Natural killer cell treated with Interleukin-12 subunit alpha and Interleukin-12 subunit beta and Interleukin-15 and Interleukin-18, amount 100 ng/mL, for 72 hours (primary cell): ENCODE measurements around the gene GRIP1. TPM values are rescaled to one million over a fixed set of nuclear protein-coding genes. Genes with fewer than 3 reads are reported as not detected.

Experiments
- ATAC-seq, 2 donors: fragments of 150-1000 bp; cut with Tn5 transposase in 1 of 2; sonication (Bioruptor Pico), chemical (Tn5 transposase) in 1 of 2; 2 replicates each; pipeline ENCODE4 v1.10.0; 2021
- DNase-seq: peaks from one replicate; pipeline ENCODE4 v3.0.0; 2022; ENCODE audit warnings: low spot score
- H3K27ac Mint-ChIP-seq, 2 donors: 1 replicate in 1 of 2; 2 replicates in 1 of 2; pipeline ENCODE4 v1.8.0; 2022; ENCODE audit warnings: mixed read lengths in 2 of 2, mild to moderate bottlenecking in 1 of 2, moderate library complexity in 1 of 2
- H3K27me3 Mint-ChIP-seq, 2 donors: 1 replicate in 1 of 2; 2 replicates in 1 of 2; pipeline ENCODE4 v1.8.0; 2022; ENCODE audit warnings: mixed read lengths in 2 of 2
- H3K36me3 Mint-ChIP-seq: one replicate; pipeline ENCODE4 v1.8.0; 2022; ENCODE audit warnings: mixed read lengths
- H3K4me1 Mint-ChIP-seq, 2 donors: 1 replicate in 1 of 2; 2 replicates in 1 of 2; pipeline ENCODE4 v1.8.0; 2022; ENCODE audit warnings: low read depth in 2 of 2, mixed read lengths in 2 of 2, mild to moderate bottlenecking in 1 of 2
- H3K4me3 Mint-ChIP-seq: one replicate; pipeline ENCODE4 v1.8.0; 2022; ENCODE audit warnings: mixed read lengths
- H3K9me3 Mint-ChIP-seq: 2 replicates; pipeline ENCODE4 v1.8.0; 2022; ENCODE audit warnings: mixed read lengths
- total RNA-seq, 2 donors: library from RNA; stranded (reverse); gene quantifications; one replicate each; pipeline ENCODE4 v1.2.3, GENCODE V29; 2022

Gene GRIP1
- 1 to 10 TPM in 1 of 2 donors, not detected in 1; 3.2 TPM for total RNA-seq

DNA sequence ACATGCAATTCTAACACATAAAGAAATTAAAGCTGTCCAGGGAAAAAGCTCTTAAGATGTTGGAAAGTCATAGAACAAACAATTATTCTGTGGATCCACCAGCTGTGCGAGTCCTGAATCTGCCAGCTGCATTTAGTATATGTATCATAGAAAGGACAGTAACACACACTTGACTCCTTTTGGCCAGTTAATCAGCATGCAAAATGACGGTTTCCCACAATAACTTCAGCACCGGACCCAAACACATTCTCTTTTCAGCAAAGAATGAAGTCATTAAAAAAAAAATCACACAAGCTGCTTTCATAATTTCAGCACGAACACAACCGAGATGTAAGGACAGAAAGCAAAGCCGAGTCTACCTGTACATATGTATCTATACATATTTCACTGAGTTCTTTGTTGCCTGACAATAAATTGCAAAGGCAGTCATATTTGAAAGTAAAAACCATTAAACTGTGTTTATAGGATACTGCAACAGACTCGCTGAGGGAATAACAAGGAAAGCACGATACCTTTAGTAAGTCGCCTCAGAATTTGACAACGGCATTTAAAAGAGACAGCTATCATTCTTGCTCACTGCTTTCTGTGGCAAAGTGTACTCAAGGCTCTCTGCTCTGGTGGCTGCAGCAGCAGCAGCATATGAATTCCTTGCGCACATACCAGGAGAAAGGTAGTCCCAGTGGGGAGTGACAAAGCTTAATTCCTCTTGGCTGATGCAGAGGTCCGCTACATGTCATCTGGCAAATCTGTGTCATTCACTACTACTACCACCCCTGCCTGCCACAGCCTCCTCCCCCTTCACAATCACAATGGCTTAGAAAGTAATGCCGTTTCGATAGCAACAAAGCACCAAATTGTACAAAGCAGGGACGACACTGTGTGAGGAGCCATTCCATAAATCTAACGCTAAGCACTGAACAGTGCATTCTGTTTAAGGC lies at the start of gene GRIP1:
GRIP1 (minus strand) TSS at position 739 of the 938 bp plus-strand sequence; CDS start at position 567, 172 bp downstream.
- H3K27ac Mint-ChIP-seq, result no peak within 1 kb of the TSS
- no peaks in the 10 kb centered on the region for H3K9me3 Mint-ChIP-seq
- DNase-seq, result no peak
- H3K4me3 Mint-ChIP-seq, result no peak within 1 kb of the TSS
- no peaks in the 10 kb centered on the region for H3K4me1 Mint-ChIP-seq
- no peaks in the 10 kb centered on the region for H3K36me3 Mint-ChIP-seq
- H3K27me3 Mint-ChIP-seq, result peaks cover 39 to 58% of the 10 kb centered on the region in 2 donors
- ATAC-seq, result no peak

GRCh38 chr12:66726556-66726955 lies 47.7 kb upstream of the GRIP1 start:
- H3K9me3 Mint-ChIP-seq, result no peaks in the 10 kb centered on the region
- ATAC-seq, result no peak
- DNase-seq, result no peak
- peaks cover 0 to 3% of the 10 kb centered on the region in 2 donors for H3K4me1 Mint-ChIP-seq
- no peaks in the 10 kb centered on the region for H3K27me3 Mint-ChIP-seq
- no peaks in the 10 kb centered on the region for H3K36me3 Mint-ChIP-seq
- no peak overlapping the region for H3K27ac Mint-ChIP-seq
- H3K4me3 Mint-ChIP-seq, result no peak overlapping the region

DNA sequence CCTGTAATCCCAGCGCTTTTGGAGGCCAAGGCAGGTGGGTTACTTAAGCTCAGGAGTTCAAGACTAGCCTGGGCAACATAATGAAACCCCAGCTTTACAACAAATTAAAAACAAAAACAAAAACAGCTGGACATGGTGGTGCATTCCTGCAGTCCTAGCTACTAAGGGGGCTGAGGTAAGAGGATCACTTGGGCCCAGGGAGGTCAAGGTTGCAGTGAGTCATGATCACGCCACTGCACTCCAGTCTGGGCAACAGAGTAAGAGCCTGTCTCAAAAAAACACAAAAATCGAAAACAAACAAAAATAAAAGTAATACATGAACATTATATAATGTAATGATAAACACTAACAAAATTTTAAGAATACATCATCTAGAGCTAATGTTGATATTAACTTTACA lies 46.2 kb upstream of the GRIP1 start:
- Mint-ChIP-seq H3K9me3 (no peaks in the 10 kb centered on the region), H3K4me1 (no peaks in the 10 kb centered on the region), H3K27me3 (no peaks in the 10 kb centered on the region), H3K27ac (no peak overlapping the region), H3K36me3 (no peaks in the 10 kb centered on the region), H3K4me3 (no peak overlapping the region)
- no peak for ATAC-seq
- DNase-seq, result no peak

DNA sequence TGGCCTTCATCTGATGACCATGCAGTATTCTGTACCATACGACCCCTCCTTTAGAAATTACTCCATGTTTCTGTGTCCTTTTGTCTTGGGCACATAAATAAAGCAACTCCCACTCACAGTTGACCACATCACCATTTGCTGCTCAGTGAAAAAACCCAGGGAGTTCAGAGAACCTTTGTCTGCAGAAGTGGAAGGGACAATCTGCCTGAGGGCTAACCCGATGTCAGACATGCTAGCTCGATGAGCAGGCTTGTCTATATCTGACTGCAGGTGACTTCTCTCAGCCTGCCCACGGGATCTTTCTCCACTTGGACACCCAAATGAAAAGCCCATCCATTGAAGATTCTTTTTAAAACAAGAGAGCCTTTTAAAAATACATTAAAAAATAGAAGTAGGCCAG lies 45.7 kb upstream of the GRIP1 start:
- Mint-ChIP-seq H3K9me3 (no peaks in the 10 kb centered on the region), H3K4me1 (no peaks in the 10 kb centered on the region), H3K27ac (no peak overlapping the region), H3K36me3 (no peaks in the 10 kb centered on the region), H3K27me3 (no peaks in the 10 kb centered on the region), H3K4me3 (no peak overlapping the region)
- ATAC-seq (no peak), DNase-seq (no peak)

- no peak for ATAC-seq
- H3K9me3 Mint-ChIP-seq, result no peaks in the 10 kb centered on the region
- H3K4me1 Mint-ChIP-seq, result no peaks in the 10 kb centered on the region
- no peak overlapping the region for H3K4me3 Mint-ChIP-seq
- no peaks in the 10 kb centered on the region for H3K36me3 Mint-ChIP-seq
- DNase-seq, result no peak
- H3K27me3 Mint-ChIP-seq, result no peaks in the 10 kb centered on the region
- H3K27ac Mint-ChIP-seq, result no peak overlapping the region
These were observed 45.1 kb upstream of the GRIP1 start for GRCh38 chr12:66724026-66724425.

DNA sequence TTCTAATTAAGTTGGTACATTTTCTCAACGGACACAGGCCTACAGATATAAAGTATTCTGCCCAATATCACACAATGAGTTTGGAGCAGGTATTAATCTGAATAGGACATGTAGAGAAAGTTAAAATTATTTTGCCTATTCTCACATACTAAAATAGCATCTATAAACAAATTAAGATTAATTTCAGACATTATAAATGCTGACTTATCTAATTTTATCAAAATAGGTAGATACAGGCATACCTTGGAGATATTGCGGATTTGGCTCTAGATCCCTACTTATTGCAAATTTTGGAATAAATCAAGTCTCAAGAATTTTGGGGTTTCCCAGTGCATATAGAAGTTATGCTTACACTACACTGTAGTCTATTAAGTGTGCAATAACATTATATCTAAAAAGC lies 41.0 kb upstream of the GRIP1 start:
- no peak for ATAC-seq
- Mint-ChIP-seq H3K36me3 (no peaks in the 10 kb centered on the region), H3K27ac (no peak overlapping the region), H3K4me1 (peaks cover 3 to 4% of the 10 kb centered on the region in 2 donors), H3K9me3 (peaks cover 3% of the 10 kb centered on the region), H3K4me3 (no peak overlapping the region), H3K27me3 (no peaks in the 10 kb centered on the region)
- no peak for DNase-seq

DNA sequence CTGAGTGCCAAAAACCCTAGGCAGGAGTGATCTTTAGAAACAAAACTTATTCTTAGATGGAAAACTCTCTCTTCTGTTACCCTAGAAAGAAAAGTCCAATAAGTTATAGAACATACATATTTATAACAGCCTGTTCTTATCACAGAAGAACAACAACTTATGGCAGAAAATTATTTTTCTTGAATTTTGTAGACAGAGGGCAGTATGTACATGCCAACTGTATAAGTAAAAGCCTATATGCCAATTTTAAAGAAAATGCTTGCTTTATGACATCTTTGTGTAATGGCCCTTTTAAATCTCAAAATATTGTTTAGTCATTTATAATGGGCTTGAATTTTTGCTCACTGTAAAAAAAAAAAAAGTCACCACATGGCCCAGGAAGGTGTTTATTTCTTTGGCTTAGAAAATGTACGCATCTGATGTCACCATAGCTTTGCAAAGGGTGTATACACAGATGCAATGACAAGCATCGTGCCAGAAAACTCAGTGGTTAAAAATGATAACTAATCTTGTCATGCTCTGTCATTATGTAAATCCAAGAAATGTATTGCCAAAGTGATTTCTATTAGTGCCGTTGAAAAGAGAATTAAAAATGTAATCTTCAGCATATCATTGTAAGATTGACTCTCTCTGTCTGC lies 38.3 kb upstream of the GRIP1 start:
- H3K27me3 Mint-ChIP-seq, result no peaks in the 10 kb centered on the region
- DNase-seq, result no peak
- H3K36me3 Mint-ChIP-seq, result no peaks in the 10 kb centered on the region
- H3K27ac Mint-ChIP-seq, result no peak overlapping the region
- H3K4me3 Mint-ChIP-seq, result no peak overlapping the region
- H3K4me1 Mint-ChIP-seq, result peaks cover 12 to 13% of the 10 kb centered on the region in 2 donors
- no peak for ATAC-seq
- peaks cover 6% of the 10 kb centered on the region for H3K9me3 Mint-ChIP-seq

GRCh38 chr12:66716522-66716921 lies 37.6 kb upstream of the GRIP1 start:
- peaks cover 6% of the 10 kb centered on the region for H3K9me3 Mint-ChIP-seq
- peaks cover 12 to 13% of the 10 kb centered on the region in 2 donors for H3K4me1 Mint-ChIP-seq
- no peak overlapping the region for H3K27ac Mint-ChIP-seq
- H3K4me3 Mint-ChIP-seq, result no peak overlapping the region
- ATAC-seq (no peak), DNase-seq (no peak)
- no peaks in the 10 kb centered on the region for H3K27me3 Mint-ChIP-seq
- no peaks in the 10 kb centered on the region for H3K36me3 Mint-ChIP-seq

DNA sequence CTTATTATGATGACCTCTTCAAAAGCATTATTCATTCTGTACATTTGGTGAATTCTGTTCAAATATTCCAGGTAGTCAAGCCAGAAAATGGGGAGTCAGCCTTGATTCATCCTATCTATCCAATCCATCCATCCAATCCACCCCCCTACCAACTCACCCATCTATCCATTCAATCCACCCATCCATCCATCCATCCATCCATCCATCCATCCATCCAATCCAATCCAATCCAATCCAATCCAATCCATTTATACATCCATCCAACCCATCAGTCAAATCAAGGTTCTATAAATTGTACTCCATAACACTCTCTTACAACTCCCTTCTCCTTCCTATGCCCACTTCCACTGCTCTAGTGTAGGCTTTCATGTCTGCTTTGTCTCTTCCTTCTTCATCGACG lies 35.8 kb upstream of the GRIP1 start:
- Mint-ChIP-seq H3K27ac (peak overlapping the region in 1 of 2 donors; percentile 51), H3K27me3 (no peaks in the 10 kb centered on the region), H3K4me3 (peak overlapping the region; percentile 46), H3K36me3 (no peaks in the 10 kb centered on the region), H3K4me1 (peaks cover 12 to 13% of the 10 kb centered on the region in 2 donors), H3K9me3 (peaks cover 6% of the 10 kb centered on the region)
- DNase-seq, result no peak
- no peak for ATAC-seq

- Mint-ChIP-seq H3K4me3 (peak overlapping the region; percentile 43), H3K4me1 (peaks cover 13 to 15% of the 10 kb centered on the region in 2 donors), H3K9me3 (peaks cover 6% of the 10 kb centered on the region), H3K27me3 (no peaks in the 10 kb centered on the region), H3K27ac (peak overlapping the region; percentile 10 to 51), H3K36me3 (no peaks in the 10 kb centered on the region)
- no peak for ATAC-seq
- no peak for DNase-seq
These were observed 35.1 kb upstream of the GRIP1 start for GRCh38 chr12:66713984-66714383.

DNA sequence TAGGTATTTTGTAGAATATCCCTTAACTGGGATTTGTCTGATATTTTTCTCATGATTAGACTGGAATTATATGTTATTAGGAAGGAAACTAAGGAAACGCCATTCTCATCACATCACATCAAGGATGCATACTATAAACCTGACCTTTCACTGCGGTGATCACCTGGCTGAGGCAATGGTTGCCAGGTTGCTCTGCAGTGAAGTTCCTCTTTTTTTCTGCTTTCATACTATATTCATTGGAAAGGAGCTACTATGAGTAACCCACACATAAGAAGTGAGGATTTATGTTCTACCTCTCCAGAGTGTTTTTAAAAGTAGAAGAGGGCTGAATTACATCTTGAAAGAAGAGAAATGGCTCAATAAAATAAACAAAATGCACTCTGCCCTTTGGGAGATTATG lies 31.0 kb upstream of the GRIP1 start:
- no peak overlapping the region for H3K4me3 Mint-ChIP-seq
- no peak overlapping the region for H3K27ac Mint-ChIP-seq
- peaks cover 5 to 10% of the 10 kb centered on the region in 2 donors for H3K27me3 Mint-ChIP-seq
- H3K4me1 Mint-ChIP-seq, result peaks cover 11% of the 10 kb centered on the region in 2 donors
- DNase-seq (no peak), ATAC-seq (no peak)
- H3K9me3 Mint-ChIP-seq, result peaks cover 3% of the 10 kb centered on the region
- H3K36me3 Mint-ChIP-seq, result no peaks in the 10 kb centered on the region

DNA sequence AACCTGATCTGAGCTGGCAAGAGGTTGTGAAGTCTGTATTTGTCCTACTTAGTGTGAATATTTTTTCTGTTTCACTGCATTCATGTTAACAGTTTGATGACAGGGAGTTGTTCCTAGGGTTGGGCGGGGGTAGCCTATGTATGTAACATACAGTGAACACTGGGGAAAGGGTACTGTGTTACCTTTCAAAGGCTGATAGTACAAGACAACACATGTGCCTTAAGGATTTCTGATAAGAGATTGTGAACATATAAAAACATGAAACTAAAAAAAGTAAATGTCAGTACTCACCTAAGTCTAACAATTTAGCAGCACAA lies 30.5 kb upstream of the GRIP1 start:
- Mint-ChIP-seq H3K27ac (no peak overlapping the region), H3K9me3 (no peaks in the 10 kb centered on the region), H3K27me3 (peaks cover 7 to 15% of the 10 kb centered on the region in 2 donors), H3K4me3 (no peak overlapping the region), H3K36me3 (no peaks in the 10 kb centered on the region), H3K4me1 (peaks cover 6 to 7% of the 10 kb centered on the region in 2 donors)
- DNase-seq (no peak), ATAC-seq (no peak)

GRCh38 chr12:66708704-66709456 lies 30.0 kb upstream of the GRIP1 start:
- ATAC-seq (no peak), DNase-seq (no peak)
- Mint-ChIP-seq H3K36me3 (no peaks in the 10 kb centered on the region), H3K27ac (no peak overlapping the region), H3K9me3 (no peaks in the 10 kb centered on the region), H3K4me3 (no peak overlapping the region), H3K27me3 (peaks cover 7 to 17% of the 10 kb centered on the region in 2 donors), H3K4me1 (peaks cover 6 to 7% of the 10 kb centered on the region in 2 donors)
